T1000 (cell line): Measurements from ENCODE around the gene GPR42.
"Not testable (repeated sequence)": the region's sequence is repeated elsewhere in the genome, so short reads cannot be mapped to it uniquely, and the experiment has no call there.

Source experiments
- DNase-seq: peaks from one replicate; lab custom pipeline; 2025; ENCODE audit warnings: mixed read lengths; lab: John Stamatoyannopoulos, UW

GPR42 gene

DNA sequence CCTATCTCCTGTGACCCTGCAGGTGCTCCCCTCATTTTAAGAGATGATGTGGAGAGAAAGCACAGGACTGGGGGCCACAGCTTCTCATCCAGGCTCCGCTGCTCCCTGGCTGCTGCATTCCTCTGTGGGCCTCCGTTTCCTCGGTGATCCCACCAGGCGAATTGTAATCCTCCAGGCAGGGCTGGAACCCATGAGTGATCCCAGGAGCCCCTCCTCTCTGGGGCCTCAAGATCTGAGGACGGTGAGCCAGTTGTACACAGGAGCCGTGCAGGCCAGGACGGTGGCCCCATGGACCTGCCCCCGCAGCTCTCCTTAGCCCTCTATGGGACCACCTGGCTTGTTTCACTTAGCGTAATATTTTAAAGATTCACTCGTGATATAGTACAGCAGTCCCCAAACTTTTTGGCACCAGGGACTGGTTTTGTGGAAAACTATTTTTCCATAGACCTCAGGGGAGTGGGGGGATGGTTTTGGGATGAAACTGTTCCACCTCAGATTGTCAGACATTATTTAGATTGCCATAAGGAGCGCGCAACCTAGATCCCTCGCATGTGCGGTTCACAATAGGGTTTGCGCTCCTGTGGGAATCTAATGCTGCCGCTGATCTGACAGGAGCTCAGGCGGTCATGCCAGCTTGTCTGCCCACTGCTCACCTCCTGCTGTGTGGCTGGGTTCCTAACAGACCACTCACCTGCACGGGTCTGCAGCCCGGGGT lies 7.0 kb upstream of the GPR42 start:
- DNase-seq, result no peak

DNA sequence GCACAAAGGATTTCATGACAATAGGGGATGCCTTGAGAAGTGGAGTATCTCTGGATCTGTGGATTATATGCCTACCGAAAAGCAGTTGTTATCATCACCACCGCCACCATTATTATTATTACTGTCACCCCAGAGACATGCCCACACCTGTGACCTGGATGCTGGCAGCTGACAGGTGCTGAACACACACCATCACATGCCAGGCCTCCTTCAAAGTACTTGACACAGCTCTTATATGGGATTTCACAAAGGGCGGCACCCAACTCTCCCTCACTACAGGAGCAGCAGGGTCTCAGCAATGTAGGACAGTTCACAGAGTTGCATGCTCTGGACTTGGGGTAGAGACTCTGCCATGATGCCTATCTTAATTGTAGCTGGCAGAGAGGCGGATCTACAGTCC lies 5.6 kb upstream of the GPR42 start:
- DNase-seq, result no peak

DNA sequence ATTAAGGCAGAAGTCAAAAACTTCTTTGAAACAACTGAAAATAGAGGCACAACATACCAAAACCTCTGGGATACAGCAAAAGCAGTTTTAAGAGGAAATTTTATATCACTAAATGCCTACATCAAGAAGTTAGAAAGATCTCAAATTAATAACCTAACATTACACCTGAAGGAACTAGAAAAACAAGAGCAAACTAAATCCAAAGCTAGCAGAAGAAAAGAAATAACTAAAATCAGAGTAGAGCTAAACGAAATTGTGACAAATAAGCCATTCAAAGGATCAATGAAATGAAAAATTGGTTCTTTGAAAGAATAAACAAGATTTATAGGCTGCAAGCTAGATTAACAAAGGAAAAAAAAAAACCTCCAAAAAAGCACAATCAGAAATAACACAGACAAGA lies 2.5 kb upstream of the GPR42 start:
- DNase-seq, result no peak

DNA sequence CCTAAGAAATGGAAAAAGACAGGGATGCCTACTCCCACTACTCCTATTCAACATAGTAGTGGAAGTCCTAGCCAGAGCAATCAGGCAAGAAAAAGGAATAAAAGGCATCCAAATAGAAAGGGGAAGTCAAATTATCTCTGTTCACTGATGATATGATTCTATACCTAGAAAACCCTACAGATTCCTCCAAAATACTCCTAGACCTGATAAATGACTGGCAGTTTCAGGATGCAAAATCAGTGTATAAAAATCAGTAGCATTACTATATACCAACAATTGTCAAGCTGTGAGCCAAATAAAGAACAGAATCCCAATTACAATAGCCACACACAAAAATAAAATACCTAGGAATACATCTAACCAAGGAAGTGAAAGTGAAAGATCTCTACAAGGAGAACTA lies 1.3 kb upstream of the GPR42 start:
- DNase-seq, result no peak

GRCh38 chr19:35373492-35373891 lies 2.6 kb downstream of the GPR42 start:
- DNase-seq, result no peak

- not testable (repeated sequence) for DNase-seq
These were observed 3.2 kb downstream of the GPR42 start for GRCh38 chr19:35374031-35374430.

DNA sequence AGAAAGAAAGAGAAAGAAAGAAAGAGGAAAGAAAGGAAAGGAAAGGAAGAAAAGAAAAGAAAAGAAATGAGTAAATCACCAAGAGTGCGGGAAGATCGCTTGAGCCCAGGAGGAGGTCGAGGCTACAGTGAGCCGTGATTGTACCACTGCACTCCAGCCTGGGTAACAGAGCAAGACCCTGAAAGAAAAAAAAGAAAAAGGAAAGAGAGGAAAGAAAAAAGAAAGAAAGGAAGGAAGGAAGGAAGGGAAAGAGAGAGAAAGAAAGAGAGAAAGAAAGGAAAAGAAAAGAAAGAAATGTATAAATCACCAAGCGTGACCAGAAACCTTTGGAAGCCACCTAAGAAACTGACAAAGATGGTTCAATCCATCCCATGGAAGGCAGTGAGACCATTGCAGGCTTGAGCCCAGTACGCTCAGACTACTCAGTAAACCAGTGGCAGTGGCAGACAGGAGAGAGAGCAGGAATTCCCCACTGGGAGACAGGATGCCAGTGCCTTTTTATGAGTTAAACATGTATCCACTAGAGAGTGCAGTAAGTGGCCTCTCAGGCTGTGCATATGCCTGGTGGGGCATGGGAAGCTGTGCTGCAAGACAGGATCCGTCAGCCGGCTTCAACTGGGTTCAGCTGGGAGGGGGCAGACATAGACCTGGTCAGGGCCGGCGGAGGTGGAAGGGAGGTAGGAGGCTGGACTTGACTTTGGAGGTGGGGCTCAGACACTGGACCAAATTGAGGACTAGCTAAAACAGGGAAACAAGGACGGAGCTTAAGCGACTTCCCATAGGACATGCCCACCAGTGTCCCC lies 4.8 kb downstream of the GPR42 start:
- DNase-seq, result no peak

GRCh38 chr19:35377656-35378055 lies 6.8 kb downstream of the GPR42 start:
- no peak for DNase-seq

- no peak for DNase-seq
These were observed 7.5 kb downstream of the GPR42 start for GRCh38 chr19:35378356-35378755.

- DNase-seq, result not testable (repeated sequence)
These were observed 8.7 kb downstream of the GPR42 start for GRCh38 chr19:35379545-35379944.

DNA sequence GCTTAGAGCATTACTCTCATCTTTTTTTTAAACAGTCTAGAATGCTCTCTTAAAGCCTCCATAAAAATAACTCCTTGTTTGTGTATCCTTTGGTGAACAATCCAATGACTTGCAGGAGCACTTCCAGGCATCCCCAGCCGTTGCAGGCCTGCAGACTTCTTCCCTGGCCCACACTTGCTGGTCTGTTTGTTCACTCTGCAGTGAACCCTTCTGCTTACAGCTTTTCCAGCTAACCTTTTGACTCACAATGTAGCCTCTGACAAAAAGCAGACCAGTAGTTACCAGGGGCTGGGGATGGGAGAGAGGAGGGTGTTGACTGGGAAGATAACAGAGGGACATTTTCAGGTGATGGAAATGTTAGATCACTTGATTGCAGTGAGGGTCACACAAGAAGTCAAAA lies 9.1 kb downstream of the GPR42 start:
- DNase-seq, result no peak

- no peak for DNase-seq
These were observed 9.7 kb downstream of the GPR42 start for GRCh38 chr19:35380450-35381124.

DNA sequence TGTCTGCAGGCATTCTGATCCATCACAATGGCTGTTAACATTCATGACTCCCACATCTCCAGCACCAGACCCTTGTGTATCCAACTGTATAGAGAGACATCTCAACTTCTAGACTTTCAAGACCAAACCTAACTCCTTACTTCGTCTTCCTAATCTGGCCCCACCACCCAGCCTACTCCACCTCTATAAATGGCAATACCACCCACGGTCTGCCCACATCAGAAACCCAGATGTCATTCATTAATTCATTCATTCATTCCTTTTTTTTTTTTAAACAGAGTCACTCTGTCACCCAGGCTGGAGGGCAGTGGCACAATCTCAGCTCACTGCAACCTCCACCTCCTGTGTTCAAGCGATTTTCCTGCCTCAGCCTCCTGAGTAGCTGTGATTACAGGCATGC lies 10.4 kb downstream of the GPR42 start:
- no peak for DNase-seq

GRCh38 chr19:35381926-35382325 lies 11.1 kb downstream of the GPR42 start:
- no peak for DNase-seq

- no peak for DNase-seq
These were observed 12.7 kb downstream of the GPR42 start for GRCh38 chr19:35383536-35383935.

DNA sequence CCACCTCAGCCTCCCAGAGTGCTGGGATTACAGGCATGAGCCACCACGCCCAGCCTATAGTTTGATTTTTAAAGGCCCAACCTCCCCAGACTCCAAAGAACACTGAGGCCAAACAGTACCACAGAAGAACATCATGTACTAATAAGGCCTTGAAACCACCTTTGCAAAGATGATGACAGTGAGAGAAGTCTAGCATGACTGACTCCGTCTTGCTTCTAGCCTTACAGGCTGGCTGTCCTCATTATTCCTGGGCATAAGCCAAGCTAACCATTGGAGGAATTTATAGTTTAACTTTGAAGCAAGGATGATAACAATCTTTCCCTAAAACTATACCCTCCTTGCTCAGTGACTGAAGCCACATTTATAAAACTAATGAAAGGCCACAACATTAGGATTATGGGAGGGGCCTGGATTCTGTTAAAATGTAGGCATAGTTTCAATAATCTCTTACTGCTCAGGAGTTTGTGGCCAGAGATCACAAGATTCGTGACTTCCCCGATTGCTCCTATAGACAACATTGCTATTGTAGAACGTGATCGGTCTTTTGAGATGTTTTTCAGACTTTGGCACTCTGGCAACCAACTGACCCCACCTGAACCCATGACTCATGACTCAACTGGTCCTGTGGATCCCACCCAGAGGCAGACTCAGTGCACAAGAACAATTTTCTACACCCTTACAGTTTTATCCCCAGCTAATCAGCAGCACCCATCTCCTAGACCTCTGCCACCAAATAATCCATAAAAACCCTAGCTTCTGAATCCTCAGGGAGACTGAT lies 17.6 kb downstream of the GPR42 start:
- no peak for DNase-seq

DNA sequence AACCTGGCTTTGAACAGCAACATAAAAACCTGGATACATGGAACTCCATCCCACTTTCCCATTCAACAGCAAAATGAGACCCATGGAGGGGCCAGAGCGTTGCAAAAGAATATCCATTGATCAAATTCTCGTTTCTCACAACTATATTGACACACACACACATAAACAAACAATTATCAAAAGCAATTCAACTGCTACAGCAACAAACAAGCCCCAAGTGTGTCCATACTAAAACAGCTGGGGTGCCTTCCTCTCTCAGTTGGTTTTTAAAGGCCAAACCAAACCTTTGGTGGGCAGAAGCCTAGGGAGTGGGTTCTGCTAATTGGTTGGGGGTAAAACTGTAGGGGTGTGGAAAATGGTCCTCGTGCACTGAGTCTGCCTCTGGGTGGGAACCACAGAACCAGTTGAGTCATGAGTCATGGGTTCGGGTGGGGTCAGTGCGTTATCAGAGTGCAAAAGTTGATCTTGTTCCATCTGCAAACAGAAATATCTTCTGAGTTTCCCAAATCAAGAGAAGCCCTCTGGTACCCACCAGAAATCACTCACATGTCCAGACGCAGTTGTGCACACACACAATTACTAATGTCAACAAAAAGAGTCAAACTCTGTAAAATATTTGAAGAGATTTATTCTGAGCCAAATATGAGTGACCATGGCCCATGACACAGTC lies 18.5 kb downstream of the GPR42 start:
- DNase-seq, result no peak

DNA sequence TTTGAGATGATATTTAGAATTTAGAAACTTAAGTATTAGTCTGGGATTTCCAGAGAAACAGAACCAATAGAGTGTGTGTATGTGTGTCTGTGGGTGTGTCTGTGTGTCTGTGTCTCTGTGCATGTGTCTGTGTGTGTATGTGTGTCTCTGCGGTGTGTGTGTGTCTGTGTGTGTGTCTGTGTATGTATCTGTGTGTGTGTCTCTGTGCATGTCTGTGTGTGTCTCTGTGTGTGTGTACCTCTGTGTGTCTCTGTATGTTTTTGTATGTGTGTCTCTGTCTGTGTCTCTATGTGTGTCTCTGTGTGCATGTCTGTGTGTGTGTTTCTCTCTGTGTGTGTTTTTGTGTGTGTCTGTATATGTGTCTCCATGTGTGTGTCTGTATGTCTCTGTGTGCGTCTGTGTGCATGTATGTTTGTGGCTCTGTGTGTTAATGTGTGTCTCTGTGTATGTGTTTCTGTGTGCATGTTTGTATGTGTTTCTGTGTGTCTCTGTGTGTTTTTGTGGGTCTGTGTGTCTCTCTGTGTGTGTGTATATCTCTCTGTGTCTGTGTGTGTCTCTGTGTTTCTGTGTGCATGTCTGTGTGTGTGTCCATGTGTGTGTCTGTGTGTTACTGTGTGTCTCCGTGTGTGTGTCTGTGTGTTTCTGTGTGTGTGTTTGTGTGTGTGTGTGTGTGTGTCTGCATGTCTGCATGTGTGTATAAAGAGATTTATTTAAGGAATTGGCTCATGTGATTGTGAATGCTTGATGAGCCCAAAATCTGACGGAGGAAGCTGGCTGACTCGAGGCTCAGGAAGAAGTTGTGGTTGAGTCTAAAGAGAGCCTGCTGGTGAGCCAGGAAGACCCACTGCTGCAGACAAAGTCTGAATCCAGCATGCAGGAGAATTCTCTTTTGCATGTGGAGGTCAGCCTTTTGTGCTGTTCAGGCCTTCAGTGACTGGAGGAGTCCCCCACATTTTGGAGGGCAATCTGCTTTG lies 22.2 kb downstream of the GPR42 start:
- no peak for DNase-seq

DNA sequence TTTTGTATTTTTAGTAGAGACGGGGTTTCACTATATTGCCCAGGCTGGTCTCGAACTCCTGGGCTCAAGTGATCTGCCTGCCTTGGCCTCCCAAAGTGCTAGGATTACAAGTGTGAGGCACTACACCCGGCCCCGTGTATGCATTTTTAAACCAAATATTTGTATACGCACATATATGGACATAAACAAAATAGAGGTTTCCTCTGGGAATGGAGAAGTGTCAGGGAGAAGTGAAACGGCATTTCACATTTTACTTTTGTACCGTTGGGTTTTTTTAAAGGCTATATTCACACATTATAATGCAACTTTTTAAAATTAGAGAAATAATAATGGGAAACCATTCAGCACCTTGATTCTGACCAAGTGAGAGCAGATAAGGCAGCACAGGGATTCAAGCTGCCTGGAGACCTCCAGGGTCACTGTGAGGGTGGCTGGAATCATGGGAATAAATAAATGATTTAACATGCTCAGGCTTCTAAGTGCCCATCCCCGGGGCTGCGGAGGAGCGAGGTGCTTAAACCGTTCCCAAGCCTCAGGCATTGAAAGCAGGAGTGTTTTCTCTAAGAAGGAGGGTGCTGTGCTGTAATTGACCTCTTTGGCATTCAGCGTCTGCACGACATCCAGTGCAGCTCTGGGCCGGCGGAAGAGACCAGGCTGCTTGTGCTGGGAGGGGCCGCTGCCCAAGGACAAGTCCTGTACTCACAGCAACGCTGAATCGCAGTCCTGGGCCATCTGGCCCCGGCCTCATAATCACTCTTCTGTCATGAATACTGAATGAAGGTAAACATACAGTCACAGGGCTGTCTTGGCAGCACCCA lies 24.7 kb downstream of the GPR42 start:
- no peak for DNase-seq
